ENCODE measurements around the gene MLST8.

Gene MLST8

GRCh38 chr16:2191446-2191706, 13.9 kb upstream of the MLST8 start:
- ChIA-PET POLR2A (interaction anchor here (3.2 kb wide), 1 partner anchor 36 kb away, joined by 17 read pairs; the partner anchor contains the start of gene TRAF7), CTCF (no interaction called here)
- DNase-seq (ENCODE audit: extremely low spot score) = no peak
- no peak for TF ChIP-seq NFRKB (IDR thresholded peaks at IDR 0.05)
- no peak for TF ChIP-seq TARDBP (IDR thresholded peaks at IDR 0.05)
- no peak for TF ChIP-seq LEF1 (IDR thresholded peaks at IDR 0.05; ENCODE audit: borderline replicate concordance)
- TF ChIP-seq FOXK2 (IDR thresholded peaks at IDR 0.05) = no peak
- no peak for TF ChIP-seq ZNF384 (IDR thresholded peaks at IDR 0.05)
- no peak for TF ChIP-seq SP1 (IDR thresholded peaks at IDR 0.05)
- TF ChIP-seq, protein P1, sequence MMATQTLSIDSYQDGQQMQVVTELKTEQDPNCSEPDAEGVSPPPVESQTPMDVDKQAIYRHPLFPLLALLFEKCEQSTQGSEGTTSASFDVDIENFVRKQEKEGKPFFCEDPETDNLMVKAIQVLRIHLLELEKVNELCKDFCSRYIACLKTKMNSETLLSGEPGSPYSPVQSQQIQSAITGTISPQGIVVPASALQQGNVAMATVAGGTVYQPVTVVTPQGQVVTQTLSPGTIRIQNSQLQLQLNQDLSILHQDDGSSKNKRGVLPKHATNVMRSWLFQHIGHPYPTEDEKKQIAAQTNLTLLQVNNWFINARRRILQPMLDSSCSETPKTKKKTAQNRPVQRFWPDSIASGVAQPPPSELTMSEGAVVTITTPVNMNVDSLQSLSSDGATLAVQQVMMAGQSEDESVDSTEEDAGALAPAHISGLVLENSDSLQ (IDR thresholded peaks at IDR 0.05) = no peak
- no peak for TF ChIP-seq HDGF (IDR thresholded peaks at IDR 0.05; ENCODE audit: borderline replicate concordance)
- no peak for TF ChIP-seq BHLHE40 (IDR thresholded peaks at IDR 0.05; ENCODE audit: borderline replicate concordance)
- TF ChIP-seq CTBP1 (IDR thresholded peaks at IDR 0.05; ENCODE audit: borderline replicate concordance) = no peak
- TF ChIP-seq L3MBTL2 (conservative IDR thresholded peaks at IDR 0.05) = no peak
- TF ChIP-seq FOXA1 (IDR thresholded peaks at IDR 0.05) = no peak
- TF ChIP-seq SUZ12 (IDR thresholded peaks at IDR 0.05) = no peak
- no peak for TF ChIP-seq ARNT (IDR thresholded peaks at IDR 0.05)
- TF ChIP-seq ELF4 (IDR thresholded peaks at IDR 0.05) = no peak
- no peak for TF ChIP-seq FOXM1 (IDR thresholded peaks at IDR 0.05; ENCODE audit: borderline replicate concordance)

- TF ChIP-seq HDGF (IDR thresholded peaks at IDR 0.05; ENCODE audit: borderline replicate concordance) (no peak), FOXA1 (IDR thresholded peaks at IDR 0.05) (no peak)
- TF ChIP-seq, protein P1 (IDR thresholded peaks at IDR 0.05) = peak; percentile 38; the same call in 1 of the 2 replicates
- POLR2A ChIA-PET = interaction anchor here (1.1 to 3.3 kb wide), 6 partner anchors 9 to 57 kb away, joined by 3 to 27 read pairs (median 14); partner anchors contain the start of genes ECI1, MLST8, PGP and TRAF7
- DNase-seq (ENCODE audit: extremely low spot score) = peak; percentile 18
- CTCF ChIA-PET = interaction anchor here (0.8 to 1.4 kb wide), 3 partner anchors 27 to 58 kb away, joined by 3 to 8 read pairs (median 3); partner anchors contain the start of gene ECI1
These were observed 11.0 kb upstream of the MLST8 start for GRCh38 chr16:2194166-2194834.

DNA sequence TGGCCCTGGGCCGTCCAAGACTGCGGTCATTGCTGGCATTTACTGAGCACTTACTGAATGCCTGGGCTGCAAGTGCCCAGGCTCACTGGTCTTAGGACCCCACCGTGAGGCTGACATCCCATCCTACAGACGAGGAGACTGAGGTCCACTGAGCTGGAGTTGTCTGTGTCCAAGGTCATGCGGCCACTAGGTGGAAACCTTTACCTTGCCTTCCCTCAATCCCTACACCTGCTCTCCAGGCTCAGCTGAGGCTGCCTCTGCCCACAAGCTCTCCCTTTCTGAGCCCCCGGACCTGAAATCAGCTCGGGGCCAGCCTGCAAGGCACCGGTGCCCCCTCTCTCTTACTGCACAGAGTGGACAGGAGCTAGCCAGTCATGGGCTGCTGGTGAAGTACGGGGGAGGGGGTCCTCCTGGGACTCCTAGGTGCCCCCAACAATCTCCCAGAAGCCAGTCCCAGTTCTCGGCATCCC, 10.4 kb upstream of the MLST8 start:
- TF ChIP-seq ELF4 (IDR thresholded peaks at IDR 0.05) (no peak), FOXA1 (IDR thresholded peaks at IDR 0.05) (no peak), ZNF384 (IDR thresholded peaks at IDR 0.05) (no peak), ARNT (IDR thresholded peaks at IDR 0.05) (no peak), L3MBTL2 (conservative IDR thresholded peaks at IDR 0.05) (no peak), HDGF (IDR thresholded peaks at IDR 0.05; ENCODE audit: borderline replicate concordance) (no peak), LEF1 (IDR thresholded peaks at IDR 0.05; ENCODE audit: borderline replicate concordance) (no peak), FOXM1 (IDR thresholded peaks at IDR 0.05; ENCODE audit: borderline replicate concordance) (no peak), NFRKB (IDR thresholded peaks at IDR 0.05) (no peak), SUZ12 (IDR thresholded peaks at IDR 0.05) (no peak), TARDBP (IDR thresholded peaks at IDR 0.05) (no peak), CTBP1 (IDR thresholded peaks at IDR 0.05; ENCODE audit: borderline replicate concordance) (no peak), SP1 (IDR thresholded peaks at IDR 0.05) (no peak), FOXK2 (IDR thresholded peaks at IDR 0.05) (no peak), BHLHE40 (IDR thresholded peaks at IDR 0.05; ENCODE audit: borderline replicate concordance) (no peak)
- TF ChIP-seq, protein P1 (IDR thresholded peaks at IDR 0.05) = no peak
- CTCF ChIA-PET = interaction anchor here (1.3 to 1.4 kb wide), 2 partner anchors 55 to 57 kb away, joined by 3 to 8 read pairs; partner anchors contain the start of gene ECI1
- POLR2A ChIA-PET = interaction anchor here (1.1 to 3.3 kb wide), 6 partner anchors 8 to 56 kb away, joined by 3 to 27 read pairs (median 14); partner anchors contain the start of genes ECI1, MLST8, PGP and TRAF7
- peak; percentile 55 for DNase-seq (ENCODE audit: extremely low spot score)

DNA sequence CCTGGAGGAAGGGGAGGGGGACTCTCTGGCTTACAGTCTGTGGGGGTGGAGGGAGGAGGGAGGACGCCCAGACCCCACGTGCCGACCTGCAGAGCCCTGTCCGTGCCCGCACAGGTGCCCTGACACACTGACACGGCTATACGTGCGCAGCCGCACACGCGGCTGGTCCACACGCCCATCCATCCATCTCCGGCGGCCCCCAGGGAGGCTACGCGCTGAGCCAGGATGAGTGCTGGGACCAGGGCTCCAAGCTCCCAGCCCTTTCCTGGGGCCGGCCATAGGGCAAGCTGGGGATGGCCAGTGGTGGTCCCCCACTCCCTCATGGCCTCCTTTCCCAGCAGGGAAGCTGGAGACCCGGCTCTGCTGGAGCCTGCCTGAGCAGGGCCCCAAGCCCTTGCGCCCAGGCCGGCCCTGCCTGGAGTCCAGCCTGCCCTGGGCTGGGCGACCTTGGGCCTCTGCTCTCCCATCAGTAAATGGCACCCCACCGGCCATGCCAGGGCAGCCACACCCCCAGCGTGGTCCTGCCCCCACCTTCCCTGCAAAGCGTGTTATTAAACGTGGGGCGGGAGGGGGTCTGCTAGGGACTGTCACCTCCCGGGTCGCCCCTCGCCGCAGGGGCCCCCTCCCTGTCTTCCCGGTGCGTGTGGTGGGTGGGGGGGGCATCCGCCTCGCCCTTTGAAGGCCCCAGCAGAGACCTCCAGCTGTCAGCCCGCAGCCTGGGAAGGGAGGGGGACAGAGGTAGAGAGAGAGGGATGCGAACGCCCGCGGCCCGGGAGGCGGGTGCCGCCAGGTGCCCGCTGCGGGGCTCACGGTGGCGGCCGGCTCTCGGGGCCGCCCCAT, 9.7 kb upstream of the MLST8 start:
- POLR2A ChIA-PET = interaction anchor here (1.0 to 3.3 kb wide), 7 partner anchors 8 to 55 kb away, joined by 3 to 27 read pairs (median 12); partner anchors contain the start of genes ECI1, MLST8, PGP and TRAF7
- CTCF ChIA-PET = interaction anchor here (1.3 to 1.4 kb wide), 2 partner anchors 55 to 56 kb away, joined by 3 to 8 read pairs; partner anchors contain the start of gene ECI1
- no peak for DNase-seq (ENCODE audit: extremely low spot score)
- TF ChIP-seq NFRKB (IDR thresholded peaks at IDR 0.05) (no peak), TARDBP (IDR thresholded peaks at IDR 0.05) (no peak), ARNT (IDR thresholded peaks at IDR 0.05) (no peak), HDGF (IDR thresholded peaks at IDR 0.05; ENCODE audit: borderline replicate concordance) (no peak), ELF4 (IDR thresholded peaks at IDR 0.05) (no peak), FOXA1 (IDR thresholded peaks at IDR 0.05) (no peak), ZNF384 (IDR thresholded peaks at IDR 0.05) (no peak), LEF1 (IDR thresholded peaks at IDR 0.05; ENCODE audit: borderline replicate concordance) (no peak), CTBP1 (IDR thresholded peaks at IDR 0.05; ENCODE audit: borderline replicate concordance) (no peak), FOXM1 (IDR thresholded peaks at IDR 0.05; ENCODE audit: borderline replicate concordance) (no peak), FOXK2 (IDR thresholded peaks at IDR 0.05) (no peak)
